ENCODE results near the gene A2M. TPM values are rescaled to one million over a fixed set of nuclear protein-coding genes. Genes with fewer than 3 reads are reported as not detected.

The A2M gene
- total and polyA plus RNA-seq, 2 of the 8 experiments (the other 6 are each of a cell fraction or from before 2014, with no cell fraction given): 0.15 TPM; not detected in 1

GRCh38 chr12:9107542-9107873, 8.2 kb downstream of the A2M start:
- no peak overlapping the region for H3K18ac ChIP-seq (ENCODE audit: extremely low read depth, low read length)
- no peaks in the 10 kb centered on the region for H3K9me3 ChIP-seq (ENCODE audit: insufficient read depth in 2 of 2, low read depth in 1 of 2, low read length in 1 of 2)
- H3K23me2 ChIP-seq (ENCODE audit: low read depth, low read length): no peaks in the 10 kb centered on the region
- no peak overlapping the region for H4K91ac ChIP-seq (replicated peaks; ENCODE audit: insufficient read length, low read length)
- H4K20me1 ChIP-seq (replicated peaks in 1 of 2; ENCODE audit: control insufficient read depth in 1 of 2, insufficient read depth in 2 of 2, low read length in 2 of 2): no peaks in the 10 kb centered on the region
- no peak overlapping the region for H2BK12ac ChIP-seq (ENCODE audit: low read depth, low read length)
- no peak overlapping the region for H4K5ac ChIP-seq (ENCODE audit: insufficient read length, low read depth, low read length)
- CTCF ChIA-PET (ENCODE audit: partially characterized antibody): no interaction called here
- no peaks in the 10 kb centered on the region for H3K79me1 ChIP-seq (ENCODE audit: low read depth, low read length)
- H2AK5ac ChIP-seq (ENCODE audit: low read depth, low read length): no peak overlapping the region
- H2AFZ ChIP-seq (ENCODE audit: low read length): no peak overlapping the region
- 100% methylated on average over 3 of the region's 3 CpGs; no CpG with 5 or more reads in 1 of the 2 experiments for WGBS, 2 experiments (ENCODE audit: extremely low coverage in 1 of 2, insufficient coverage in 1 of 2, insufficient read length in 1 of 2, insufficient replicate concordance in 2 of 2, low coverage in 1 of 2, low lambda C conversion rate in 2 of 2, missing lambda C conversion rate in 1 of 2)
- H3K4me2 ChIP-seq (ENCODE audit: insufficient read depth in 1 of 2, low read depth in 2 of 2, low read length in 2 of 2): no peak overlapping the region
- H2BK5ac ChIP-seq (ENCODE audit: low read depth, low read length): no peak overlapping the region
- H3K23ac ChIP-seq (ENCODE audit: insufficient read length): no peak overlapping the region
- H3K4ac ChIP-seq (replicated peaks; ENCODE audit: insufficient read length, low read depth, low read length): no peak overlapping the region
- no peak overlapping the region for H3K56ac ChIP-seq (replicated peaks; ENCODE audit: insufficient read length, low read depth, low read length)
- no peak for FAIRE-seq
- TF ChIP-seq KDM1A (IDR thresholded peaks at IDR 0.05; ENCODE audit: borderline replicate concordance, low read length) (no peak), CTBP2 (IDR thresholded peaks at IDR 0.05; ENCODE audit: borderline replicate concordance, insufficient read depth, insufficient read length, low read length) (no peak), YY1 (IDR thresholded peaks at IDR 0.05; ENCODE audit: low read depth, low read length) (no peak), CEBPB (IDR thresholded peaks at IDR 0.05; ENCODE audit: low read depth, low read length) (no peak), RBBP5 (IDR thresholded peaks at IDR 0.05; ENCODE audit: borderline replicate concordance, low read depth, low read length) (no peak)
- no peak for DNase-seq (ENCODE audit: low read depth in 1 of 2, low spot score in 2 of 2)
- H3K4me3 ChIP-seq (ENCODE audit: extremely low read depth in 1 of 4, insufficient read depth in 2 of 4, low read depth in 3 of 4, low read length in 4 of 4): no peak overlapping the region
- no peak overlapping the region for H2BK120ac ChIP-seq (replicated peaks; ENCODE audit: low read depth, low read length)
- H3K14ac ChIP-seq (ENCODE audit: insufficient read length): no peak overlapping the region
- no peaks in the 10 kb centered on the region for H3K79me2 ChIP-seq (ENCODE audit: control insufficient read depth in 1 of 2, insufficient read depth in 2 of 2, low read length in 2 of 2)
- POLR2A ChIA-PET (ENCODE audit: partially characterized antibody): interaction anchor here (1.1 kb wide), 1 partner anchor 16 kb away, joined by 3 read pairs; no protein-coding TSS in a partner anchor
- no peak overlapping the region for H4K8ac ChIP-seq (ENCODE audit: extremely low read depth, insufficient read depth, low read length)
- no peak overlapping the region for H2BK15ac ChIP-seq (ENCODE audit: low read length)
- H3K27me3 ChIP-seq (replicated peaks in 1 of 4; ENCODE audit: control insufficient read depth in 3 of 4, extremely low read depth in 1 of 4, insufficient read depth in 3 of 4, low read length in 3 of 4): no peaks in the 10 kb centered on the region
- no peak overlapping the region for H2BK20ac ChIP-seq (ENCODE audit: low read length)
- no peaks in the 10 kb centered on the region for H3K4me1 ChIP-seq (replicated peaks in 1 of 4; ENCODE audit: control insufficient read depth in 3 of 4, insufficient read depth in 4 of 4, low read length in 3 of 4)
- H3K36me3 ChIP-seq (ENCODE audit: control insufficient read depth in 2 of 4, insufficient read depth in 4 of 4, low read length in 3 of 4): no peaks in the 10 kb centered on the region
- no peak overlapping the region for H3K9ac ChIP-seq (replicated peaks in 1 of 4; ENCODE audit: extremely low read depth in 1 of 4, low read depth in 3 of 4, low read length in 3 of 4)
- H3K27ac ChIP-seq (ENCODE audit: low read depth, low read length): no peak overlapping the region

Data from H1 (cell line).